Fibroblast of villous mesenchyme (primary cell): ENCODE results near the gene PRKG2. TPM values are rescaled to one million over a fixed set of nuclear protein-coding genes. Genes with fewer than 3 reads are reported as not detected.
A peak's percentile ranks its signal among the peaks of the same experiment; 100 is the strongest.

Source experiments
- DNase-seq: peaks from one replicate; pipeline ENCODE4 v3.0.0-alpha.2; 2010; ENCODE audit warnings: low read depth
- H3K4me3 ChIP-seq: 2 replicates; pipeline ENCODE4 v1.5.1; 2011; ENCODE audit warnings: low read depth, mild to moderate bottlenecking, low read length
- total RNA-seq: library from RNA; depleted of rRNA; stranded (reverse); fragments of >200 nt; gene quantifications from 2 replicates; pipeline ENCODE4 v1.2.3, GENCODE V29; 2012
- TF ChIP-seq, protein P1 (sequence below): IDR thresholded peaks from 2 replicates; pipeline ENCODE4 v1.5.1; 2012; ENCODE audit warnings: low read depth, mild to moderate bottlenecking, low read length; ENCODE audit not compliant: insufficient read depth

PRKG2 gene
- total RNA-seq, 1 donor = under 0.01 TPM

DNA sequence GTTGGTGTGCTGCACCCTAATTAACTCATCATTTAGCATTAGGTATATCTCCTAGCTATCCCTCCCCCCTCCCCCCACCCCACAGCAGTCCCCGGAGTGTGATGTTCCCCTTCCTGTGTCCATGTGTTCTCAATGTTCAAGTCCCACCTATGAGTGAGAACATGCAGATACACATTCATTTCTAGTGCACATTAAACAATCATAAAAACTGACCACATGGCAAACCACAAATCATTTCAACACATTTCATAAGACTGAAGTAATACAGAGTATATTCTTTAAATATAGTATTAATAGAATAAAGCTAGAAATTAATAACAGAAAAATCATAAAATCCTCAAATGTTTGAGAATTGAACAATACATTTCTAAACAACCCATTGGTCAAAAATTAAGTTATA, 34.1 kb downstream of the PRKG2 start:
- no peak overlapping the region for H3K4me3 ChIP-seq
- TF ChIP-seq, protein P1, sequence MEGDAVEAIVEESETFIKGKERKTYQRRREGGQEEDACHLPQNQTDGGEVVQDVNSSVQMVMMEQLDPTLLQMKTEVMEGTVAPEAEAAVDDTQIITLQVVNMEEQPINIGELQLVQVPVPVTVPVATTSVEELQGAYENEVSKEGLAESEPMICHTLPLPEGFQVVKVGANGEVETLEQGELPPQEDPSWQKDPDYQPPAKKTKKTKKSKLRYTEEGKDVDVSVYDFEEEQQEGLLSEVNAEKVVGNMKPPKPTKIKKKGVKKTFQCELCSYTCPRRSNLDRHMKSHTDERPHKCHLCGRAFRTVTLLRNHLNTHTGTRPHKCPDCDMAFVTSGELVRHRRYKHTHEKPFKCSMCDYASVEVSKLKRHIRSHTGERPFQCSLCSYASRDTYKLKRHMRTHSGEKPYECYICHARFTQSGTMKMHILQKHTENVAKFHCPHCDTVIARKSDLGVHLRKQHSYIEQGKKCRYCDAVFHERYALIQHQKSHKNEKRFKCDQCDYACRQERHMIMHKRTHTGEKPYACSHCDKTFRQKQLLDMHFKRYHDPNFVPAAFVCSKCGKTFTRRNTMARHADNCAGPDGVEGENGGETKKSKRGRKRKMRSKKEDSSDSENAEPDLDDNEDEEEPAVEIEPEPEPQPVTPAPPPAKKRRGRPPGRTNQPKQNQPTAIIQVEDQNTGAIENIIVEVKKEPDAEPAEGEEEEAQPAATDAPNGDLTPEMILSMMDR = no peak
- DNase-seq = no peak

DNA sequence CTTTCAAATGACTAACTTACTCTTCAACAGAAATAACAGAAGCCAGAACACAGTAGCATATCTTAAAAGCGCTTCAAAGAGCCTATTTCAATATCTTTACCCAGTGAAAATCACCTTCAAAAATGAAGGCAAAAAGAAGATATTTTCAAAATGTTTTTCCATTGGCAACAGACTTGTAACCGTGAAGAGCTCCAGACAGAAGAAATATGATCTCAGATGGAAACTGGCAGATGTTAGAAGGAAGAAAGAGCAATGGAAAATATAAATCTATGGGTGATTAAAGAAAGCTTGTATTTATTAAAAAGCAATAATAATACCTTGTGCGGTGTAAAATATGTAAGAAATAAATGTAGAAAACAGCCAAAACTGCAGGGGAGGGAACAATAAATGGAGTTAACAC, 35.7 kb downstream of the PRKG2 start:
- no peak overlapping the region for H3K4me3 ChIP-seq
- TF ChIP-seq, protein P1 = no peak
- DNase-seq = no peak

DNA sequence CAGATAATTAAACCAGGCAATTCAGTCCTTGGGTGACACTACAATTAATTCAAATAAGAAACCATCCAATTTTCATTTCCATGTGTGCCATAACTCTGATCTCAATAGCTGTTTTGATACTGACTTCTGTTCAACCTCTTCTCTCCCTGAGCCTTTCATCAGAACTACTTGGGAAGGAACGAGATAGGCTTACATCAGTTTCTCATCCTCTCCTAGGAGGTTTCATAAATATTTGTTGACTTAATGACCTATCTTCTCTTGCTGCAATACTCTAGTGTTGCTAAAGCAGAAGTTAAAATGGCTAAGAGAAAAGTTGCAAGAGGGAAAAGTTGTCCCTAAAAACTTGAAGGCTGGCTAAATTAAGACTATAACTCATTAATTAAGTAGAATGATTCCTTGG, 41.8 kb downstream of the PRKG2 start:
- DNase-seq = peak; percentile 29
- TF ChIP-seq, protein P1 = no peak
- no peak overlapping the region for H3K4me3 ChIP-seq

DNA sequence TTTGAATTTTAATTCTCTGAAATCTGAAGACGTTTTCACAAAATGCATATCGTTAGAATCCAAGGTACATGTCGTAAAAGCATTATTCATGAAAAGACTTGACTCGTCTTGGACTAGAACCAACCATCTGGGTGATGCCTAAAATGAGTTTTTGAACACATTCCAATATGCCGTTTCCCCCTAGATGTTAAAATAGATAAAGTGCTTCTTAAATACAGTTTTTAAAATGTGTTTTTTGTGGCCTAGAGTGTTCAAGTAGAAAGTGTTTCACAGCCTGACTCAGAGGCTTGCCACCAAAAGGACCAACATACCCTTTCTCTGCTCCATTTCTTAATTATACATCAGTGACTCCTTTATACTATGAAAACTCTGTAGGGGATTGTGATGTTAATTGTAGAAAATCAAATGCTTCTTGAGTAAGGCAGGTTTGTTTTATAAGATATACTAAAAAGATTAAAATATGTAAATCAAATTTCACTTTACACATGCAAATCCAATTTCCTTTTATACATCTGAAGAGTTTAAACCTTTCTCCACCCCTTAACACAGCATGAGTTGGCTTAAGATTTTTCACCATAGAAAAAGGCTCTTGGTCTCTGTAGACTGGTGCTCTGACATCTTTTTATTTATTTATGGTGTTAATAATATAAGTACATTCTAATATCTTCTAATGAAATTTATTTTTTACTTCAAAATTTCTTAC, 48.4 kb downstream of the PRKG2 start:
- no peak for DNase-seq
- H3K4me3 ChIP-seq = no peak overlapping the region
- TF ChIP-seq, protein P1 = no peak

DNA sequence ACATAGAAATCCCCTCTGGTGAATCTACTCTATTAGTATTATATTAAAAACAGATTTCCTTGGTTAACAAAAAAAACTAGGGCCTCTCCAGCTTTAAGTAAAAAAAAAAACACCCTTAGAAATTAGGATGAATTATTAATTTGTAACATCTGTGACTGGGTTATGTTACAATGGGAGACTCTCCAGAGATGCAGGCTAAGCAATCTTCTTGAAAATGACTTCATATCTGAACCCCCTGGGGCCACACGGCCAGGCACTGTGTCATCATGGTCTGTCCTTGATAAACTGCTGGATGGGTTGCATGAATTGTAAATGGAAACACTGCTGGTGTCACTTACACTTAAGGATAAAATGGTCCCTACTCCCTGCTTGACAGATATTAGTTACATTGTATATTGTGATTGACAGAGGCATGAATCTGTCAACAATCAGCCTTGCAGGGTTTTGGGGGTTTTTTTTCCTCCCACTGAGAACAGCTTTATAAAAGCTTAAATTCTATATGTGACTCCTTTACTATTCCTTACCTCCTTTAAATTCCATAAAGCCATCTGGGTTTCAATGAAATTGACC, 49.1 kb downstream of the PRKG2 start:
- H3K4me3 ChIP-seq = no peak overlapping the region
- TF ChIP-seq, protein P1 = no peak
- DNase-seq = no peak

DNA sequence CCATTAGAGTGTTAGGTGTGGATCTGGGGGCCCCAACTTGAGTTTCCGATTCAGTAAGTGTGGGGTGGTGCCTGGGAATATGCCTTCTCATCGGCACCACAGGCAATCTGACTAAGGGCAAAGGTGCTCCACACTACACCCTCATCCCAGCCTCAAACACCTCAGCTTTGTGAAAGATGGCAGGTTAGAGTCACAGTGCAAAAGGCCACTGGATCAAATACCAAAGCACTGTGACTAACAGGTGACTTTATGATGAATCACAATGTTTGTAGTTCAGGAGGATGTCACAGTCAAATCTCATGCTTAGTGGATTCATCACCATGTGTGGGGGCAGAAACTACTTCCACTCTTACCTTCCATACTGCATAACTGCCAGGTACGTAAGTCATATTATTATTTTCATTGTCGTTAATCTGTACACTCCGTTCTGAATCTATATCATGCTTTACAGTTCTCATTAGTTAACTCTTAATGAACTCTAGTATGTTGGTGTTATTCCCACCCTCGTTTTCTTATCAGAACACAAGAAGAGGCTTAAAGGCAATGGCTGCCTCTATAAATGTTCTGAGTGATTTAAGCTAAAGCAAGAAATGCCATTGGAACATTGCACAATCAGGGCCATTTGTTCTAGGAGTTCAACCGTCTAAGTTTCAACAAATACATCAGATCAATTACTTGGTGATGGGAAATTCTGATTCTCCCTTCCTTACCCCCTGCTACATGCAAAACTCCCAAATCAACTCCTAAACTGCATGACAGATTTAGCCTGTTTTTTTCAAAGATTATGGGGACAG, 50.2 kb downstream of the PRKG2 start:
- no peak overlapping the region for H3K4me3 ChIP-seq
- TF ChIP-seq, protein P1 = no peak
- DNase-seq = no peak
